ENCODE data around the gene TMEM44. TPM values are rescaled to one million over a fixed set of nuclear protein-coding genes. Genes with fewer than 3 reads are reported as not detected.

The TMEM44 gene
- total and polyA plus RNA-seq, 2 of the 4 experiments (the other 2 are of a cell fraction) = 9.7 to 24.2 TPM

- ChIA-PET CTCF (interaction anchor here (0.9 to 4.8 kb wide), 4 partner anchors 10 to 597 kb away, joined by 3 to 27 read pairs (median 6); no protein-coding TSS in a partner anchor), POLR2A (ENCODE audit: unreplicated experiment) (interaction anchor here (0.5 to 0.8 kb wide), 2 partner anchors 10 to 15 kb away, joined by 3 to 4 read pairs; no protein-coding TSS in a partner anchor)
- H3K56ac ChIP-seq (ENCODE audit: extremely low read depth, insufficient read depth, low read length) = peak overlapping the region; percentile 96
- H3K9ac ChIP-seq (ENCODE audit: low read depth, low read length) = peak overlapping the region; percentile 95
- H3K23ac ChIP-seq (ENCODE audit: low read depth, low read length) = 0 out of 2 replicates have a peak overlapping the region, but pooled peaks have one; percentile 39
- H2BK120ac ChIP-seq (ENCODE audit: low read depth, low read length) = peak overlapping the region; percentile 30; the same call in 1 of the 2 replicates
- no TSS peak for BruUV-seq (replicated peaks)
- 20% methylated on average over 2 of the region's 5 CpGs; no CpG with 5 or more reads in 1 of the 2 experiments for WGBS, 2 experiments (ENCODE audit: extremely low coverage in 2 of 2, insufficient read length in 1 of 2)
- intact Hi-C loops (cut with micrococcal nuclease) = no loop called here
- TF ChIP-seq POLR2A (IDR thresholded peaks at IDR 0.05; ENCODE audit: low read depth, low read length) = no peak
- peak overlapping the region; percentile 6; the same call in 1 of the 2 replicates for H3K18ac ChIP-seq (ENCODE audit: low read depth, low read length)
- H2AK9ac ChIP-seq (replicated peaks; ENCODE audit: low read depth, low read length, poor library complexity) = peak overlapping the region; percentile 83
- peaks cover 6% of the 10 kb centered on the region; the same call in 1 of the 2 replicates for H4K20me1 ChIP-seq (ENCODE audit: insufficient read depth, low read length)
- no peaks in the 10 kb centered on the region; the same call in 1 of the 2 replicates for H3K9me1 ChIP-seq (ENCODE audit: insufficient read depth, low read length)
- H3K27ac ChIP-seq (ENCODE audit: insufficient read depth, low read length) = peak overlapping the region; percentile 58
- dilution Hi-C loops (cut with HindIII; ENCODE audit: low sequenced_read_pairs, unreplicated experiment) = no loop called here
- H4K5ac ChIP-seq (ENCODE audit: low read depth, low read length) = peak overlapping the region; percentile 96
- H2BK20ac ChIP-seq (ENCODE audit: low read depth, low read length) = no peak overlapping the region
- H3K4me2 ChIP-seq (ENCODE audit: low read depth, low read length) = peak overlapping the region; percentile 84
- peak overlapping the region; percentile 89 for H3K14ac ChIP-seq (replicated peaks; ENCODE audit: low read depth, low read length)
- H4K8ac ChIP-seq (ENCODE audit: low read depth in 2 of 2, low read length in 2 of 2) = peak overlapping the region; percentile 92 to 97
- H3K9me3 ChIP-seq (ENCODE audit: control insufficient read depth, insufficient read depth, low read length) = no peaks in the 10 kb centered on the region
- peak overlapping the region; percentile 69; the same call in 1 of the 2 replicates for H4K91ac ChIP-seq (ENCODE audit: insufficient read depth, low read depth, low read length)
- peaks cover 15 to 28% of the 10 kb centered on the region in 2 experiments; a peak in 3 of 4 replicates for H3K79me1 ChIP-seq (ENCODE audit: low read depth in 1 of 2, low read length in 2 of 2)
- peak overlapping the region; percentile 90 for H3K4ac ChIP-seq (ENCODE audit: low read depth, low read length)
- DNase-seq (no peak), ATAC-seq (ENCODE audit: low read depth) (peak; percentile 4; the same call in 1 of the 2 replicates)
- H2AK5ac ChIP-seq (ENCODE audit: low read depth, low read length) = peak overlapping the region; percentile 89
- H3K36me3 ChIP-seq (ENCODE audit: control insufficient read depth, insufficient read depth, low read length) = peaks cover 3% of the 10 kb centered on the region
- peaks cover 1% of the 10 kb centered on the region; the same call in 1 of the 2 replicates for H3K4me1 ChIP-seq (ENCODE audit: control insufficient read depth, insufficient read depth, low read length)
- H2BK15ac ChIP-seq (ENCODE audit: low read depth, low read length) = no peak overlapping the region
- peaks cover 2% of the 10 kb centered on the region; the same call in 1 of the 2 replicates for H3K27me3 ChIP-seq (ENCODE audit: control insufficient read depth, insufficient read depth, low read length)
- peak overlapping the region; percentile 80 for H2AFZ ChIP-seq (replicated peaks; ENCODE audit: low read length, poor library complexity)
- peak overlapping the region; percentile 87 for H3K4me3 ChIP-seq (ENCODE audit: insufficient read depth, low read depth, low read length)
- H2BK5ac ChIP-seq (ENCODE audit: low read depth, low read length, poor library complexity, severe bottlenecking) = peak overlapping the region; percentile 82
- in situ Hi-C loops (cut with MboI; ENCODE audit: low sequenced_read_pairs) = loop anchor here (10.0 kb wide), 1 partner anchor 852 kb away; no protein-coding TSS in a partner anchor
Observed at GRCh38 chr3:194672876-194673275, 39.7 kb upstream of the TMEM44 start.
